GM10248 (cell line): ENCODE results near the gene PLA2G4B.

Experiments used
- CTCF ChIA-PET: fragments of 300-600 bp; sonication (Branson Sonifier 250); formaldehyde crosslinking; extraction: SDS; loops from one replicate; lab custom pipeline; 2021; ENCODE audit warnings: antibody characterized with exemption; lab: Yijun Ruan, JAX
- POLR2A ChIA-PET: fragments of 350-650 bp; sonication (Branson Sonifier 250); formaldehyde crosslinking; extraction: SDS; loops from one replicate; lab custom pipeline; 2020; ENCODE audit warnings: antibody characterized with exemption; lab: Yijun Ruan, JAX
- DNase-seq: peaks from one replicate; pipeline ENCODE4 v3.0.0; 2012; ENCODE audit errors: extremely low spot score
- CTCF ChIP-seq: IDR thresholded peaks from 2 replicates; pipeline ENCODE4 v1.5.1; 2012; ENCODE audit warnings: mild to moderate bottlenecking, low read depth; ENCODE audit errors: extremely low read depth, missing control alignments, control extremely low read depth

Gene PLA2G4B

DNA sequence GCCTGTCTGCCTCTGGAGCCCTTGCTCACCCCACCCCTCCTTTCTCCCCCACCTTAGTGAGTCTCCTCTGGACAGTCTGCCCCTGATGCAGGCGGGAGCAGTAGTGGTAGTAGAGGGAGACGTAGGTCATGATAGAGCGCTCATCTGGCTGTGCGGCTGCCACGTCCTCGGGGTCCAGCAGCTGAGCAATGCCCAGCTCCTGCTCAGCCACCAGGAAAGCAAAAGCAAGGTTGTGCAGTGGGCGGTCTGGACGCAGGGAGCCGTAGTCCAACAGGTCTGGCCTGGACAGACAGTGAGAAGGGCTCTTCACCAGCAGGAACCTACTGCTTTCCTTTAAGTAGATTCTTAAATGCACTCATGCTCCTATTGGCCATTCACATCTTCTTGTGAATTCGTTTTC lies 48.5 kb downstream of the PLA2G4B start:
- TF ChIP-seq CTCF: no peak
- POLR2A ChIA-PET: no interaction called here
- no peak for DNase-seq
- CTCF ChIA-PET: interaction anchor here (1.0 to 1.7 kb wide), 3 partner anchors 11 to 75 kb away, joined by 3 to 4 read pairs (median 3); no protein-coding TSS in a partner anchor

DNA sequence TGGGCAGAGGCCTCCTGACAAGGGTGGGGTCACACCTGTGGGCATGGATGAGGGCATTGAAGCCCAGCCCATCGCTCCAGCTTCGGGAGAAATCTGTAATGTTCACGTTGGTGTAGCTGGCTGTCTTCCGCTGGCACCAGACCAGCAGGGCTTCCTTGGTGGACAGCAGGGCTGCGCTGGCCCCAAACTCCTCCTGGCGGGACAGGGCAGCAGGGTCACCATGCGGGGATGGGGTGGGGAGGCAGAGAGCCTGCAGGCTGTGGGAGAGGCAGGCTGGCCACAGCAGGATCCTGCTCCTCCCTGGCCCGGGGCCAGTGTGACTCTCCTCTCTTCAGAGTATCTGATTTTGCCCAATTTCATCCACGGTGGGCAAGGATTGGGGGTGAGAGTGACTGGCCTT lies 49.2 kb downstream of the PLA2G4B start:
- no peak for DNase-seq
- CTCF ChIA-PET: interaction anchor here (1.5 kb wide), 1 partner anchor 12 kb away, joined by 3 read pairs; no protein-coding TSS in a partner anchor
- no peak for TF ChIP-seq CTCF
- POLR2A ChIA-PET: no interaction called here

DNA sequence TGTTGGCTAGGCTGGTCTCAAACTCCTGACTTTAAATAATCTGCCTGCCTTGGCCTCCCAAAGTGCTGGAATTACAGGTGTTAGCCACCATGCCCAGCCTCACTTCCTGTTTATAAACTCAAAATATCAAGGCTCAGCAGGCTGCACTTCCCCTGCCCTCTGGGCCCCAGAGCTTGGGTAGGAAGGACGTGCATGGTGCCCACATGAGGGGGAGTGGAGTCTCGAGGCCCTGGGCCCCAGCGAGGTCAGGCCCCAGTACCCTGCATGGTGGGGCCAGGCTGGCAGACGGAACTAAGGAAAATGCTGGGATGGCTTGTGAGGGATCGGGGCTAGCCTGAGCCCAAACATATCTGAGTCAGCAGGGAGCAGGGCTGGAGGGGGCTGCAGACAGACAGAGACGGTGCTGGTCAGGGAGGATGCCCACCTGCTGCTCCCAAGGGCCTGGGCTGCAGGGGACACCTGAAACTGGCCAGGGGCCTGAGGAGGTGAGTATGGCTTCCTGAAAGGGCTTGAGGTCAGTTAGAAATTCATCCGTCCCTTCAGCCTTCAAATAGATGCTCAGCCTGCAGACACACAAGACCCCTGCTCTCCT lies 50.1 kb downstream of the PLA2G4B start:
- ChIA-PET CTCF (interaction anchor here (1.5 to 1.9 kb wide), 2 partner anchors 13 to 16 kb away, joined by 3 to 5 read pairs; no protein-coding TSS in a partner anchor), POLR2A (no interaction called here)
- no peak for TF ChIP-seq CTCF
- no peak for DNase-seq

DNA sequence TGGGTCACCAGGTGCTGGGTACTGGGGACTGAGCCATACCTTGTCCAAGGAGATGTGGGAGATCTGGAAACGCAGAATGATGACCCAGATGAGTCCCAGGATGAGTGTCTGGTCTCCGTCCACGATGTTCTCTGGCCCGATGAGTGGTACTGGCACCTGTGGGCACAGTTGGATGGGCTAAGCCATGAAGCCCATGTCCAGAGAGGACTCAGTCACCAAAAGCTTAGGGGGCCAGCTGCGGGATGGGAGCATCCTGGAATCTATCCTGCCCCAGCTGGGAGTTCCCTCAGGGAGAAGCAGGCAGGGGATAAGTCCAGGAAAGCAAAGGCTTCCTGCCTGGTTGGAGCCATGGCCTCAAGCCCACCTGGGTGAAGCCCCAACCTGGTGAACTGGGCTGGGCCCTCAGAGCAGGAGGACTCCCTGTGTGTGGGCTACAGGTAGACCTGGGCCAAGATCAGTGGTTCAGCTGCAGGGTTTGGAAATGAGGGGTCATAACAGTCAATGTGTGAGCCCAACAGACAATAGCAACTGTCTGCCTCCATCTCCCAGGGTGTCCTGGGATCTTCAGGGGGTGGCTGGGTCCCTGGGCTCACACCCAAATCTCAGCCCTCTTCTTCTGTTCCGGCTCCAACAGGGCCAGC lies 51.5 kb downstream of the PLA2G4B start:
- CTCF ChIA-PET: interaction anchor here (0.6 to 1.9 kb wide), 4 partner anchors 14 to 77 kb away, joined by 3 to 5 read pairs (median 4); no protein-coding TSS in a partner anchor
- POLR2A ChIA-PET: no interaction called here
- no peak for TF ChIP-seq CTCF
- no peak for DNase-seq

DNA sequence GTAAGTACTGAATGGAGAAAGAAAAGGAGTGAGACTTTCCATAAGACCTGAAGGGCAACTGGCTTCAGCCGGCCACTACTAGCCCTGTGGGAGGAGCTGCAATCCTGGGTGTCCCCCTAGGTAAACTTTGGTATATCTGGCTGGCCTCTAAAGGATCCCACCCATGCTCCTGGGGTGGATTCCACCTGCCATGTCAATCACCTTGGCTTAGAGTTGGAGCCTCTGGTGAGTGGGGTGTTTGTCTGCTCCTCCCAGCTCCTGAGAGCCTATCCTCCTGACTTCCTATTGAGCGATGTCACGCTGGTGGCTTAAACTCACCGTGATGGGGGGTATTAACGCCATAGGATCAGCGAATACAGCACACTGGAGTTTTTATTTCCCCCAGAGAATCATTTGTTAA lies 52.6 kb downstream of the PLA2G4B start:
- ChIA-PET CTCF (interaction anchor here (1.2 to 2.8 kb wide), 4 partner anchors 10 to 79 kb away, joined by 3 to 11 read pairs (median 5); no protein-coding TSS in a partner anchor), POLR2A (no interaction called here)
- no peak for DNase-seq
- no peak for TF ChIP-seq CTCF

- POLR2A ChIA-PET: no interaction called here
- no peak for TF ChIP-seq CTCF
- CTCF ChIA-PET: interaction anchor here (1.2 to 2.8 kb wide), 4 partner anchors 10 to 22 kb away, joined by 3 to 11 read pairs (median 5); no protein-coding TSS in a partner anchor
- DNase-seq: no peak
Measured at GRCh38 chr15:41891946-41892345, 53.3 kb downstream of the PLA2G4B start.
